Lower lobe of right lung (tissue), 2 donors: ENCODE measurements around the gene NQO1. TPM values are rescaled to one million over a fixed set of nuclear protein-coding genes. Genes with fewer than 3 reads are reported as not detected.

Experiments
- ATAC-seq, 2 donors: fragments of 200-7000 bp; cut with Tn5 transposase; one replicate each; pipeline ENCODE4 v1.9.1; 2020 to 2022; ENCODE audit warnings: mild to moderate bottlenecking in 2 of 2, moderate library complexity in 2 of 2
- DNase-seq: peaks from one replicate; pipeline ENCODE4 v3.0.0-alpha.2; 2020
- H3K27ac ChIP-seq: fragments of 200-600 bp; one replicate; pipeline ENCODE4 v1.8.0; 2022
- H3K27me3 ChIP-seq: fragments of 200-600 bp; one replicate; pipeline ENCODE4 v1.8.0; 2022; ENCODE audit warnings: low read depth
- H3K36me3 ChIP-seq: fragments of 200-600 bp; one replicate; pipeline ENCODE4 v1.8.0; 2022; ENCODE audit warnings: mild to moderate bottlenecking
- H3K4me1 ChIP-seq: fragments of 200-600 bp; one replicate; pipeline ENCODE4 v1.8.0; 2022
- H3K4me3 ChIP-seq: fragments of 200-600 bp; one replicate; pipeline ENCODE4 v1.8.0; 2022; ENCODE audit warnings: mild to moderate bottlenecking
- H3K9me3 ChIP-seq: fragments of 200-600 bp; one replicate; pipeline ENCODE4 v1.8.0; 2022
- intact Hi-C: fragments of 100-400 bp; cut with DNase I; formaldehyde crosslinking; loops from one replicate; pipeline ENCODE4 v1.11.0; 2022
- total RNA-seq: library from RNA; stranded (reverse); fragmentation: NEBNext Ultra II Directional; extraction: Animal tissue kit (Norgen Biotek cat#: 25700); gene quantifications from one replicate; pipeline ENCODE4 v1.2.1, GENCODE V29; 2021
- TF ChIP-seq, protein P1 (sequence below): fragments of 200-600 bp; IDR thresholded peaks from one replicate; pipeline ENCODE4 v1.8.0; 2022; ENCODE audit warnings: antibody characterized with exemption, mild to moderate bottlenecking
- donor health status: DM: no; HTN: yes; CAD: no; lungs with severe emphysema.

Gene NQO1
- total RNA-seq, 1 donor from 2014 or later, result 57.8 TPM

DNA sequence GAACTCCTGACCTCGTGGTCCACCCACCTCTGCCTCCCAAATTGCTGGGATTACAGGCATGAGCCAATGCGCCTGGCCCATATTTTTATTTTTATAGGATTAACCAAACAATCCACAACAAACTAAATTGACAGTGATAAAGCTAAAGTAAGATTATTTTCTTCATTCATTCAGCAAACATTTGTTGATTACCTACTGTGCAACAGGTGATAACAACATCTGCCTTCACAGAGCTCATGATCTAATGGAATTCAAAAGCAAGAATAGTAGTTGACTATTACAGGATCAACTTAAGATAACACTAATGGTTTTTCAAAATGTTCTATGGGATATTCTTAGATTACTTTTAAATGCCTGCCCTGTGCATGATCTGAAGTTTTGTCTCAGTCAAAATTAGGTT is 37.8 kb downstream of the NQO1 start:
- Histone ChIP-seq H3K4me1 (no peaks in the 10 kb centered on the region), H3K36me3 (peaks cover 83% of the 10 kb centered on the region), H3K27me3 (no peaks in the 10 kb centered on the region), H3K27ac (no peak overlapping the region), H3K9me3 (no peaks in the 10 kb centered on the region), H3K4me3 (no peak overlapping the region)
- TF ChIP-seq, protein P1, sequence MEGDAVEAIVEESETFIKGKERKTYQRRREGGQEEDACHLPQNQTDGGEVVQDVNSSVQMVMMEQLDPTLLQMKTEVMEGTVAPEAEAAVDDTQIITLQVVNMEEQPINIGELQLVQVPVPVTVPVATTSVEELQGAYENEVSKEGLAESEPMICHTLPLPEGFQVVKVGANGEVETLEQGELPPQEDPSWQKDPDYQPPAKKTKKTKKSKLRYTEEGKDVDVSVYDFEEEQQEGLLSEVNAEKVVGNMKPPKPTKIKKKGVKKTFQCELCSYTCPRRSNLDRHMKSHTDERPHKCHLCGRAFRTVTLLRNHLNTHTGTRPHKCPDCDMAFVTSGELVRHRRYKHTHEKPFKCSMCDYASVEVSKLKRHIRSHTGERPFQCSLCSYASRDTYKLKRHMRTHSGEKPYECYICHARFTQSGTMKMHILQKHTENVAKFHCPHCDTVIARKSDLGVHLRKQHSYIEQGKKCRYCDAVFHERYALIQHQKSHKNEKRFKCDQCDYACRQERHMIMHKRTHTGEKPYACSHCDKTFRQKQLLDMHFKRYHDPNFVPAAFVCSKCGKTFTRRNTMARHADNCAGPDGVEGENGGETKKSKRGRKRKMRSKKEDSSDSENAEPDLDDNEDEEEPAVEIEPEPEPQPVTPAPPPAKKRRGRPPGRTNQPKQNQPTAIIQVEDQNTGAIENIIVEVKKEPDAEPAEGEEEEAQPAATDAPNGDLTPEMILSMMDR, result no peak
- DNase-seq (no peak), ATAC-seq (no peak)
- intact Hi-C loops, result no loop called here

DNA sequence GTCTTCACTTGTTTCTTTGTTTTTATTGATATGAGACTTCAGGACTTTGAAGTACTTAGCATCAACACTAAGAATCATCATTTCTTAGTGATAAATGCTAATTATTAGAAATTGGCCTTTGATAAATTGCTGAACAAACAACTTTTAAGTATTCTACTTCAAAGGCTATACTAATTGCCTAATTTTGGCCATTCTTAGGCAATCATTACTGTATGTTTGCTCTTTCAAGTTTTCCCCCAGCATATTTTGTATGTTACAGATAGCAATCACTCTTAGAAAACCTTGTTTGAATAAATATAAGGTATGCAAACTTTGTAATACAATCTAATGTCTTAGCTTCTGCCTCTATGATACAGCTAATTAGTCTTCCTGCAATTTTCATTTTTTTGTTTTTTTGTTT is 46.0 kb downstream of the NQO1 start:
- Histone ChIP-seq H3K27ac (no peak overlapping the region), H3K9me3 (no peaks in the 10 kb centered on the region), H3K27me3 (no peaks in the 10 kb centered on the region), H3K4me3 (no peak overlapping the region), H3K4me1 (no peaks in the 10 kb centered on the region), H3K36me3 (peaks cover 97% of the 10 kb centered on the region)
- DNase-seq (no peak), ATAC-seq (no peak)
- intact Hi-C loops, result no loop called here
- TF ChIP-seq, protein P1, result no peak

DNA sequence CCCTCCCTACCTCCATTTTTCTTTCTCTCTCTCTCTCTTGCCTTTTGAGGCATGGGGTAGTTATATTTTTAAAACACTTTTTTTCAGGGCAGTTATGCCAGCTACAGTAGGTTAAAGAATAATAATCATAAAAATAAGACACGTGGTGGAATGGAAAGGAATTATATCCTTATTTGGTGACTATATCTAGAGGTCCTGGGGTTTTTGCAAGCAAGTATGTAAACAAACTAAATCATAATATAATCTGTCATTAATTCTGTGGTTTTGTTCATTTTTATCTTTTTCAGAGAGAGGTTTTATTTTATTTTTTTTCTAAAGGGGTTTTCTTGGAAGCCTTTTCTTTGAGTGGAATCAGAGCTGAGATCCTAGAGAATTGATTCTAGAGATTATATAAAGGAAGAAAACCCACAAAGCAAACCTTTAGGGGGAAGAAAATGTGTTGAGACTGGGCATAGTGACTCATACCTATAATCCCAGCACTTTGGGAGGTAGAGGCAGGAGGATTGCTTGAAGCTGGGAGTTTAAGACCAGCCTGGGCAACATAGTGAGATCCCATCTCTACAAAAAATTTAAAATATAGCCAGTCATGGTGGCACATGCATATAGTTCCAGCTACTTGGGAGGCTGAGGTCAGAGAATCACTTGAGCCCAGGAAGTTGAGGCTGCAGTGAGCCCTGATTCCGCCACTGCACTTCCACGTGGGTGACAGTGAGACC is 53.2 kb downstream of the NQO1 start:
- intact Hi-C loops, result no loop called here
- H3K4me3 ChIP-seq, result no peak overlapping the region
- peaks cover 86% of the 10 kb centered on the region for H3K36me3 ChIP-seq
- H3K27ac ChIP-seq, result no peak overlapping the region
- no peaks in the 10 kb centered on the region for H3K27me3 ChIP-seq
- ATAC-seq, result no peak
- no peaks in the 10 kb centered on the region for H3K4me1 ChIP-seq
- no peaks in the 10 kb centered on the region for H3K9me3 ChIP-seq
- TF ChIP-seq, protein P1, result no peak
- DNase-seq, result no peak

DNA sequence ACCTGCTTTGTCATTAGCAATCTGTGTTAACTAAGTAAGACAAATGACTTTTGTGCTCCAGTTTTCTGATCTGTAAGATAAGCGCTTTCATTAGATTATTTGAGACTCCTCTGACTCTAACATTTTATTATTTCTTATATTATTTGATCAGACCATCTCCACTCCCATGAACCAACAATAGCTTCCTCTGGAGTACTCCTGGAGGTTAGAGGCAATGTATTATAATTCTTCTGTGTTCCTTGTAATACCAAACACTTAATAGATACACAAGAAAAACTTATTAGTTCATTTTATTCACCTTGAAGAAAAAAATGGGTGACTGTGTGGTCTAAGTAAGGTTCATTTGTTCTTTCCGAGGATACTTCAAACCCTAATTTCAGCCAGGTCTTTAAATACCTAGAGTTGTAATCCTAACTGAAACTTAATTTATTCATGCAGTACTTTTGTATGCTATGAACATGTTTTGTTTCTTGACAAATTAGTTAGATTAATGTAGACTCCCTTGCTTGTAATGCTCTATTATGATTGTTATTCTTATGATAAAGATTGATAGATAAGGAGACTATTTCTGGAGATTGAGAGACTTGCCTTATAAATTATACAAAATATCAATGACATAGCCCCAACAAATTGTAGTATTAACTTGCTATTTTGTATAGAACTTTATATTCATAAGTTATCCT is 53.9 kb downstream of the NQO1 start:
- Histone ChIP-seq H3K27ac (no peak overlapping the region), H3K27me3 (no peaks in the 10 kb centered on the region), H3K4me3 (no peak overlapping the region), H3K4me1 (no peaks in the 10 kb centered on the region), H3K36me3 (peaks cover 83% of the 10 kb centered on the region), H3K9me3 (no peaks in the 10 kb centered on the region)
- TF ChIP-seq, protein P1, result no peak
- intact Hi-C loops, result no loop called here
- ATAC-seq, result no peak
- no peak for DNase-seq

DNA sequence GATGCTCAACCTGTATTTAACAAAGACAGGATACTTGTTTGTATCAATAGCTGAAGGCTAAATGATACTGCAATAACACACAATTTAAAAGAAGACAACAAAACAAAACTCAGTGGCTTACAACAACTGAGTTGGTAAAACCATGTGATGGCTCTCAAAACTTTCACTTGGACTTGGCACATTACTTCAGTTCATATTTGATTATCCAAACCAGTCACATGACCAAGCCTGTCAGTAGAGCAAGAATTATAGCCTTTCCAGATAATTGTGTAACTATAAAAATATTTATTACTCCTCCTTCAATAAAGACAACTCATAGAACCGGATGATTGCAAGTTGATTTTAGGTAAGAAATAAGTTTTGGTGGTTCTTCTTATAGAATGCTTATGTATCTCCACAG is 56.8 kb downstream of the NQO1 start:
- DNase-seq (no peak), ATAC-seq (no peak)
- Histone ChIP-seq H3K9me3 (no peaks in the 10 kb centered on the region), H3K36me3 (peaks cover 58% of the 10 kb centered on the region), H3K27ac (no peak overlapping the region), H3K27me3 (no peaks in the 10 kb centered on the region), H3K4me3 (no peak overlapping the region), H3K4me1 (no peaks in the 10 kb centered on the region)
- TF ChIP-seq, protein P1, result no peak
- intact Hi-C loops, result no loop called here
